ENCODE data around the gene FSCN2. TPM values are rescaled to one million over a fixed set of nuclear protein-coding genes. Genes with fewer than 3 reads are reported as not detected.

FSCN2 gene
- total and polyA plus RNA-seq, 2 of the 4 experiments (the other 2 are of a cell fraction) = 0.18 to 0.84 TPM

DNA sequence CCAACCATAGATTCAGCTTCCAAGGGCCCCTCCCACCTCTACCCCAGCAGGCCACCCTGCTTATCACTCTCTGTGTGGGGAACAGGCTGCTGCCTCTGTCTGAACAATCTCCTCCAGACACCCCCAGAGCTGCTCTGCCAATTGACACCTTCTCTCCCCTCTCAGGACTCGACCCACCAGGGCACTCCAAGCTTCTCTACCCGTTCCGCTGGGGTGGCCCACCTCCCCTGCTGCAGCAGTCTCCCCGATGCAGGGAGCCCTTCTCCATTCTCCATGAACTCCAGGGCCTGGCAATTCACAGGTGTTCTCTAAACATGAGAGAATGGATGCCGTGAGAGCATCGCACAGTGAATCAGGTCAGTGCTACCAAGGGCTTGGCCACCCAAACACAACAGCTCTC lies 52.3 kb downstream of the FSCN2 start:
- Histone ChIP-seq H3K14ac (replicated peaks; ENCODE audit: low read depth, low read length) (no peak overlapping the region), H3K27ac (ENCODE audit: insufficient read depth, low read length) (no peak overlapping the region), H4K8ac (ENCODE audit: low read depth in 2 of 2, low read length in 2 of 2) (no peak overlapping the region), H2BK20ac (ENCODE audit: low read depth, low read length) (no peak overlapping the region), H2BK5ac (ENCODE audit: low read depth, low read length, poor library complexity, severe bottlenecking) (no peak overlapping the region), H3K4me2 (ENCODE audit: low read depth, low read length) (no peak overlapping the region), H2AK9ac (replicated peaks; ENCODE audit: low read depth, low read length, poor library complexity) (no peak overlapping the region), H2BK15ac (ENCODE audit: low read depth, low read length) (no peak overlapping the region), H3K4me1 (ENCODE audit: control insufficient read depth, insufficient read depth, low read length) (peaks cover 40% of the 10 kb centered on the region), H3K79me1 (ENCODE audit: low read depth in 1 of 2, low read length in 2 of 2) (peaks cover 27 to 83% of the 10 kb centered on the region in 2 experiments), H2BK120ac (ENCODE audit: low read depth, low read length) (no peak overlapping the region), H2AFZ (replicated peaks; ENCODE audit: low read length, poor library complexity) (no peak overlapping the region), H3K56ac (ENCODE audit: extremely low read depth, insufficient read depth, low read length) (no peak overlapping the region), H2AK5ac (ENCODE audit: low read depth, low read length) (peak overlapping the region; percentile 6; the same call in 1 of the 2 replicates), H3K27me3 (ENCODE audit: control insufficient read depth, insufficient read depth, low read length) (no peaks in the 10 kb centered on the region), H4K20me1 (ENCODE audit: insufficient read depth, low read length) (peaks cover 76% of the 10 kb centered on the region), H3K36me3 (ENCODE audit: control insufficient read depth, insufficient read depth, low read length) (peaks cover 27% of the 10 kb centered on the region), H3K9me1 (ENCODE audit: insufficient read depth, low read length) (peaks cover 58% of the 10 kb centered on the region), H3K4me3 (ENCODE audit: insufficient read depth, low read depth, low read length) (no peak overlapping the region), H3K23ac (ENCODE audit: low read depth, low read length) (no peak overlapping the region), H3K4ac (ENCODE audit: low read depth, low read length) (0 out of 2 replicates have a peak overlapping the region, but pooled peaks have one; percentile 62), H4K91ac (ENCODE audit: insufficient read depth, low read depth, low read length) (no peak overlapping the region), H3K9ac (ENCODE audit: low read depth, low read length) (no peak overlapping the region), H3K18ac (ENCODE audit: low read depth, low read length) (no peak overlapping the region), H4K5ac (ENCODE audit: low read depth, low read length) (no peak overlapping the region), H3K9me3 (ENCODE audit: control insufficient read depth, insufficient read depth, low read length) (no peaks in the 10 kb centered on the region)
- ATAC-seq (ENCODE audit: low read depth) (no peak), DNase-seq (no peak)
- TF ChIP-seq MAZ (IDR thresholded peaks at IDR 0.05; ENCODE audit: borderline replicate concordance, low read depth, low read length) (no peak), NFE2L2 (IDR thresholded peaks at IDR 0.05; ENCODE audit: low read depth, low read length) (no peak), CHD1 (IDR thresholded peaks at IDR 0.05; ENCODE audit: low read depth, low read length) (no peak), RAD21 (IDR thresholded peaks at IDR 0.05; ENCODE audit: low read length) (no peak), MAFK (IDR thresholded peaks at IDR 0.05; ENCODE audit: low read depth, low read length) (no peak), CEBPB (IDR thresholded peaks at IDR 0.05; ENCODE audit: low read depth, low read length) (no peak), RFX5 (IDR thresholded peaks at IDR 0.05; ENCODE audit: low read depth, low read length) (no peak), MXI1 (IDR thresholded peaks at IDR 0.05; ENCODE audit: borderline replicate concordance, low read depth, low read length) (no peak), BHLHE40 (IDR thresholded peaks at IDR 0.05; ENCODE audit: low read depth, low read length) (no peak), FOS (IDR thresholded peaks at IDR 0.05; ENCODE audit: low read depth, low read length) (no peak), SMC3 (IDR thresholded peaks at IDR 0.05; ENCODE audit: low read depth, low read length) (no peak), POLR2A (IDR thresholded peaks at IDR 0.05; ENCODE audit: low read depth, low read length) (no peak), RCOR1 (IDR thresholded peaks at IDR 0.05; ENCODE audit: insufficient replicate concordance, low read length) (no peak)
- TF ChIP-seq, protein P1, sequence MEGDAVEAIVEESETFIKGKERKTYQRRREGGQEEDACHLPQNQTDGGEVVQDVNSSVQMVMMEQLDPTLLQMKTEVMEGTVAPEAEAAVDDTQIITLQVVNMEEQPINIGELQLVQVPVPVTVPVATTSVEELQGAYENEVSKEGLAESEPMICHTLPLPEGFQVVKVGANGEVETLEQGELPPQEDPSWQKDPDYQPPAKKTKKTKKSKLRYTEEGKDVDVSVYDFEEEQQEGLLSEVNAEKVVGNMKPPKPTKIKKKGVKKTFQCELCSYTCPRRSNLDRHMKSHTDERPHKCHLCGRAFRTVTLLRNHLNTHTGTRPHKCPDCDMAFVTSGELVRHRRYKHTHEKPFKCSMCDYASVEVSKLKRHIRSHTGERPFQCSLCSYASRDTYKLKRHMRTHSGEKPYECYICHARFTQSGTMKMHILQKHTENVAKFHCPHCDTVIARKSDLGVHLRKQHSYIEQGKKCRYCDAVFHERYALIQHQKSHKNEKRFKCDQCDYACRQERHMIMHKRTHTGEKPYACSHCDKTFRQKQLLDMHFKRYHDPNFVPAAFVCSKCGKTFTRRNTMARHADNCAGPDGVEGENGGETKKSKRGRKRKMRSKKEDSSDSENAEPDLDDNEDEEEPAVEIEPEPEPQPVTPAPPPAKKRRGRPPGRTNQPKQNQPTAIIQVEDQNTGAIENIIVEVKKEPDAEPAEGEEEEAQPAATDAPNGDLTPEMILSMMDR (conservative IDR thresholded peaks at IDR 0.05; ENCODE audit: low read depth, low read length) = no peak
- TF ChIP-seq, protein P2, sequence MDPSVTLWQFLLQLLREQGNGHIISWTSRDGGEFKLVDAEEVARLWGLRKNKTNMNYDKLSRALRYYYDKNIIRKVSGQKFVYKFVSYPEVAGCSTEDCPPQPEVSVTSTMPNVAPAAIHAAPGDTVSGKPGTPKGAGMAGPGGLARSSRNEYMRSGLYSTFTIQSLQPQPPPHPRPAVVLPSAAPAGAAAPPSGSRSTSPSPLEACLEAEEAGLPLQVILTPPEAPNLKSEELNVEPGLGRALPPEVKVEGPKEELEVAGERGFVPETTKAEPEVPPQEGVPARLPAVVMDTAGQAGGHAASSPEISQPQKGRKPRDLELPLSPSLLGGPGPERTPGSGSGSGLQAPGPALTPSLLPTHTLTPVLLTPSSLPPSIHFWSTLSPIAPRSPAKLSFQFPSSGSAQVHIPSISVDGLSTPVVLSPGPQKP (IDR thresholded peaks at IDR 0.05; ENCODE audit: borderline replicate concordance, low read depth, low read length) = no peak
- TF ChIP-seq, protein P3, sequence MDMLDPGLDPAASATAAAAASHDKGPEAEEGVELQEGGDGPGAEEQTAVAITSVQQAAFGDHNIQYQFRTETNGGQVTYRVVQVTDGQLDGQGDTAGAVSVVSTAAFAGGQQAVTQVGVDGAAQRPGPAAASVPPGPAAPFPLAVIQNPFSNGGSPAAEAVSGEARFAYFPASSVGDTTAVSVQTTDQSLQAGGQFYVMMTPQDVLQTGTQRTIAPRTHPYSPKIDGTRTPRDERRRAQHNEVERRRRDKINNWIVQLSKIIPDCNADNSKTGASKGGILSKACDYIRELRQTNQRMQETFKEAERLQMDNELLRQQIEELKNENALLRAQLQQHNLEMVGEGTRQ (IDR thresholded peaks at IDR 0.05; ENCODE audit: low read depth, low read length) = no peak
- intact Hi-C loops (cut with micrococcal nuclease) (no loop called here), dilution Hi-C loops (cut with HindIII; ENCODE audit: low sequenced_read_pairs, unreplicated experiment) (no loop called here), in situ Hi-C loops (cut with MboI; ENCODE audit: low sequenced_read_pairs) (no loop called here)
- CTCF ChIA-PET = interaction anchor here (0.5 kb wide), 1 partner anchor 18 kb away, joined by 3 read pairs; no protein-coding TSS in a partner anchor
- POLR2A ChIA-PET (ENCODE audit: unreplicated experiment) = no interaction called here
- 100% methylated on average over 3 of the region's 6 CpGs; no CpG with 5 or more reads in 1 of the 2 experiments for WGBS, 2 experiments (ENCODE audit: extremely low coverage in 2 of 2, insufficient read length in 1 of 2)
- BruUV-seq (replicated peaks) = no TSS peak

All from IMR-90 (cell line).